ENCODE results near the gene RORB.

GRCh38 chr9:74736646-74737045 is 239.5 kb downstream of the RORB start:
- TF ChIP-seq CTCF (IDR thresholded peaks at IDR 0.05) (no peak), POLR2A (IDR thresholded peaks at IDR 0.05) (no peak)
